Suprapubic skin (tissue), 4 donors: ENCODE results near the gene CDHR3. TPM values are rescaled to one million over a fixed set of nuclear protein-coding genes. Genes with fewer than 3 reads are reported as not detected.
A peak's percentile ranks its signal among the peaks of the same experiment; 100 is the strongest.

Experiments
- DNase-seq, 2 donors: peaks; one replicate each; pipeline ENCODE4 v3.0.0-alpha.2; 2019; ENCODE audit warnings: low spot score in 2 of 2
- H3K27ac ChIP-seq: fragments of 200-600 bp; sonication (generic); one replicate; pipeline ENCODE4 v1.5.1; 2019
- H3K27me3 ChIP-seq: fragments of 200-600 bp; sonication (generic); one replicate; pipeline ENCODE4 v1.5.1; 2019
- H3K36me3 ChIP-seq: fragments of 200-600 bp; sonication (generic); one replicate; pipeline ENCODE4 v1.5.1; 2019
- H3K4me1 ChIP-seq: fragments of 200-600 bp; sonication (generic); one replicate; pipeline ENCODE4 v1.5.1; 2019
- H3K4me3 ChIP-seq: fragments of 200-600 bp; sonication (generic); one replicate; pipeline ENCODE4 v1.5.1; 2019; ENCODE audit warnings: mild to moderate bottlenecking
- H3K9me3 ChIP-seq: fragments of 200-600 bp; sonication (generic); one replicate; pipeline ENCODE4 v1.5.1; 2019
- EP300 ChIP-seq: sonication (generic); formaldehyde crosslinking; IDR thresholded peaks from one replicate; pipeline ENCODE4 v1.6.1; 2017; ENCODE audit warnings: antibody characterized with exemption
- POLR2A ChIP-seq, 2 donors: fragments of 450-650 bp; IDR thresholded peaks; one replicate each; pipeline ENCODE4 v1.6.1; 2017; ENCODE audit warnings: antibody characterized with exemption in 2 of 2, mild to moderate bottlenecking in 2 of 2, moderate library complexity in 2 of 2
- POLR2AphosphoS5 ChIP-seq, 3 donors: sonication (generic); formaldehyde crosslinking; IDR thresholded peaks; one replicate each; pipeline ENCODE4 v1.6.1; 2017; ENCODE audit warnings: antibody characterized with exemption in 3 of 3
- WGBS: methylation state at CpG from one replicate; pipeline ENCODE4 v1.1.5; 2018; 5-methylcytosine and 5-hydroxymethylcytosine counted together
- total RNA-seq, 4 donors: library from RNA; depleted of rRNA; stranded (reverse); fragments of >200 nt; gene quantifications; one replicate each; pipeline ENCODE4 v1.1.0, GENCODE V29; 2016
- TF ChIP-seq, protein P1 (sequence below), 2 donors: fragments of 200-600 bp in 1 of 2; fragments of 450-650 bp in 1 of 2; sonication (generic) in 1 of 2; IDR thresholded peaks; one replicate each; pipeline ENCODE4 v1.5.1; 2016 to 2019; ENCODE audit warnings: antibody characterized with exemption in 2 of 2, mild to moderate bottlenecking in 1 of 2, moderate library complexity in 1 of 2

Gene CDHR3
- total RNA-seq, 4 donors from 2014 or later: 1.3 to 6.5 (median 2.7) TPM

DNA sequence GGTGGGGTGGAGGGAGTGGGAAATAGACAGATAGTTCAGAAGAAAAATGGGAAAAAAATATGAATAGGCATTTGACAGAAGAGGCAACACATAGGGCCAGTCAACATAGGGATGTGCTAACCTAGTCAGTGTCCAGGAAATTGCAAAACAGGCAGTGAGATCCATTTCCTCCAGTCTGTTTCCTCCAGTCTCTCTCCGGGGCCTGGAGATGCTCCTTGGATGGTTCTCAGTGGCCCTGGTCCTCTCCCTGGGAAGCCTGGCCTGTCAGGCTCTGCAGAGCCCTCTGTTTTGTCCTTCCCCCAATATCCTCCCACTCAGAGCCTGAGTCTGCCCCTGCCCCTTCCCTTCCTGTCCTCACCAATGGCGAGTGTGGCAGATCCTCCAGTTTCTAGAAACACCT, 96.5 kb downstream of the CDHR3 start:
- Histone ChIP-seq H3K27ac (peak overlapping the region; percentile 59), H3K4me3 (no peak overlapping the region), H3K9me3 (no peaks in the 10 kb centered on the region), H3K36me3 (no peaks in the 10 kb centered on the region), H3K27me3 (no peaks in the 10 kb centered on the region), H3K4me1 (peaks cover 71% of the 10 kb centered on the region)
- 86% methylated on average over 2 of the region's 2 CpGs for WGBS
- TF ChIP-seq POLR2AphosphoS5 (IDR thresholded peaks at IDR 0.05) (no peak), EP300 (no peak), POLR2A (IDR thresholded peaks at IDR 0.05) (no peak)
- TF ChIP-seq, protein P1, sequence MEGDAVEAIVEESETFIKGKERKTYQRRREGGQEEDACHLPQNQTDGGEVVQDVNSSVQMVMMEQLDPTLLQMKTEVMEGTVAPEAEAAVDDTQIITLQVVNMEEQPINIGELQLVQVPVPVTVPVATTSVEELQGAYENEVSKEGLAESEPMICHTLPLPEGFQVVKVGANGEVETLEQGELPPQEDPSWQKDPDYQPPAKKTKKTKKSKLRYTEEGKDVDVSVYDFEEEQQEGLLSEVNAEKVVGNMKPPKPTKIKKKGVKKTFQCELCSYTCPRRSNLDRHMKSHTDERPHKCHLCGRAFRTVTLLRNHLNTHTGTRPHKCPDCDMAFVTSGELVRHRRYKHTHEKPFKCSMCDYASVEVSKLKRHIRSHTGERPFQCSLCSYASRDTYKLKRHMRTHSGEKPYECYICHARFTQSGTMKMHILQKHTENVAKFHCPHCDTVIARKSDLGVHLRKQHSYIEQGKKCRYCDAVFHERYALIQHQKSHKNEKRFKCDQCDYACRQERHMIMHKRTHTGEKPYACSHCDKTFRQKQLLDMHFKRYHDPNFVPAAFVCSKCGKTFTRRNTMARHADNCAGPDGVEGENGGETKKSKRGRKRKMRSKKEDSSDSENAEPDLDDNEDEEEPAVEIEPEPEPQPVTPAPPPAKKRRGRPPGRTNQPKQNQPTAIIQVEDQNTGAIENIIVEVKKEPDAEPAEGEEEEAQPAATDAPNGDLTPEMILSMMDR (IDR thresholded peaks at IDR 0.05): no peak
- no peak for DNase-seq

DNA sequence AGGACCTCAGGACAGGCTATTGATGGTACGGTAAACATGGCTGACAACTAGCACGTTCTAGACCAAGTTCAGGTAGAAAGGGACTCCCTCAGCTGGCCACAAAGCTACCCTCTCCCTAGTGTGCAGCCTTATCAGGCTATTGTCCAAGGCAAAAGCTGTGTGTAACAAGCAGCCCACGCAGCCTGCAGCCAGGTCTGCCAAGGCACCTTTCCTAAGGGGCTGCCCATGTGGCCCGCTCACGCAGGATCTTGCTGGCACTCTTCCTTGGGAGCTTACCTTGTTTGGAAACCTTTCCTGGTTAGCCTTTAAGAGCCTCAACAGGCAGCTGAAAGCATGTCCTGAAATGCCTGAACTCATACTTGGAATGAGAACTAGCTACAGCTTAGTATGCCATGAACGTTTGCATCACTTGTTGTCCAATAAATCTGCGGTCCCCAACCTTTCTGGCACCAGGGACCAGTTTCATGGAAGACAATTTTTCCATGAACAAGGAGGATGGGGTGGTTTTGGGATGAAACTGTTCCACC, 97.4 kb downstream of the CDHR3 start:
- peaks cover 80% of the 10 kb centered on the region for H3K4me1 ChIP-seq
- no peak for DNase-seq
- H3K9me3 ChIP-seq: no peaks in the 10 kb centered on the region
- TF ChIP-seq POLR2A (IDR thresholded peaks at IDR 0.05) (no peak), EP300 (no peak), POLR2AphosphoS5 (IDR thresholded peaks at IDR 0.05) (no peak)
- TF ChIP-seq, protein P1 (IDR thresholded peaks at IDR 0.05): no peak
- H3K27me3 ChIP-seq: no peaks in the 10 kb centered on the region
- no peak overlapping the region for H3K4me3 ChIP-seq
- peak overlapping the region; percentile 59 for H3K27ac ChIP-seq
- no peaks in the 10 kb centered on the region for H3K36me3 ChIP-seq
- 64% methylated on average over 6 of the region's 7 CpGs for WGBS

DNA sequence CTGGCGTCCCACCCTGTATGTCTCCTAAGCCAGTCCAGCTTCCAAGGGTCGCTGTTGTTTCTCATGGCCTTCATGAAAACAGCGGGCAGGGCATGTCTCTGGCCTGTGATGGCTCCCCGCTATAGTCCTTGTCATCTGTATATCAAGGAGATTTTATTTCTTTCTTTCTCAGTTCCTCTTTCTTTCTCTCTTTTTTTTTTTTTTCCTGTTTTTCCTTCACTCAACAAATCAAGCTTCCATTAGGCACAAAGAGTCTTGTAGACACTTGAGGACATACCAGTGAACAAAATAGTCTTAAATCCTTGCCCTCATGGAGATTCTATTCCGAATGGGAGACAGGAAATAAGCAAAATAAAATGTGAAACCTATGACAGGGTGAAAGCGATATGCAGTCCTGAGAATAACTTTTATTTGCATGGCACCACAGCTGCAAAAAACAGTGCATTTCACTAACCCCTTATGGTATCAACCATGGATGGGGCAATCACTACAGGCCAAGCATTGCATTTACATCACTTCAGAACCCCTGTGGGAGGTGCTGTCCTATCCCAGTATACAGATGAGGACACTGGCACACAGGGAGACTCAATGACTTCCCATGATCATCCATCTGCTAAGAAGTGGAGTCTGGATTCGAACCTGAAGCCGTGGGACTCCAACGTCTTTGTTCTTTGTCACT, 98.4 kb downstream of the CDHR3 start:
- no peak for DNase-seq
- Histone ChIP-seq H3K4me1 (peaks cover 88% of the 10 kb centered on the region), H3K27ac (peak overlapping the region; percentile 59), H3K4me3 (no peak overlapping the region), H3K27me3 (no peaks in the 10 kb centered on the region), H3K36me3 (no peaks in the 10 kb centered on the region), H3K9me3 (no peaks in the 10 kb centered on the region)
- TF ChIP-seq EP300 (no peak), POLR2A (IDR thresholded peaks at IDR 0.05) (no peak), POLR2AphosphoS5 (IDR thresholded peaks at IDR 0.05) (no peak)
- TF ChIP-seq, protein P1 (IDR thresholded peaks at IDR 0.05): no peak
- 96% methylated on average over 9 of the region's 9 CpGs for WGBS

DNA sequence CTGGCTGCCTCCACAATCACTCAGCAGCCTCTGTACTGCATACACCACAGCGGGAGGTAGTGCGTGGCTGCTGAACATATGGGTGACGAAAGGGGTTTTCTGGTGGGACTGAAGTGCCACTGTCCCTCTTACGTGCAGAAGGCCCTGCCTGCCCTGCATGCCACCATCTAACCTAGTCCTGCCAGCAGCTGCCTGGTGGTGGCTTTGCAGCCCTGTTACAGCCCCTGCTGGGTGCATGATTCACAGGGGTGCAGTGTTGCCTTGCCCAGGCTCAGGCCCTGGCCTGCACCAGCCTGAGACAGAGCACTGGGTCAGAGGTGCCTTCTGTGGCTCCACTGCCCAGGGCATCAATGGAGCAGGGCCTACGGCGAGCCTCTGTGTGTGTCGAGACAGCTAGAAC, 98.9 kb downstream of the CDHR3 start:
- H3K27ac ChIP-seq: no peak overlapping the region
- TF ChIP-seq EP300: no peak
- no peak for TF ChIP-seq POLR2A (IDR thresholded peaks at IDR 0.05)
- TF ChIP-seq POLR2AphosphoS5 (IDR thresholded peaks at IDR 0.05): no peak
- TF ChIP-seq, protein P1 (IDR thresholded peaks at IDR 0.05): no peak
- 98% methylated on average over 7 of the region's 7 CpGs for WGBS
- no peak for DNase-seq
- peaks cover 84% of the 10 kb centered on the region for H3K4me1 ChIP-seq
- H3K4me3 ChIP-seq: no peak overlapping the region
- H3K27me3 ChIP-seq: no peaks in the 10 kb centered on the region
- H3K36me3 ChIP-seq: no peaks in the 10 kb centered on the region
- no peaks in the 10 kb centered on the region for H3K9me3 ChIP-seq

DNA sequence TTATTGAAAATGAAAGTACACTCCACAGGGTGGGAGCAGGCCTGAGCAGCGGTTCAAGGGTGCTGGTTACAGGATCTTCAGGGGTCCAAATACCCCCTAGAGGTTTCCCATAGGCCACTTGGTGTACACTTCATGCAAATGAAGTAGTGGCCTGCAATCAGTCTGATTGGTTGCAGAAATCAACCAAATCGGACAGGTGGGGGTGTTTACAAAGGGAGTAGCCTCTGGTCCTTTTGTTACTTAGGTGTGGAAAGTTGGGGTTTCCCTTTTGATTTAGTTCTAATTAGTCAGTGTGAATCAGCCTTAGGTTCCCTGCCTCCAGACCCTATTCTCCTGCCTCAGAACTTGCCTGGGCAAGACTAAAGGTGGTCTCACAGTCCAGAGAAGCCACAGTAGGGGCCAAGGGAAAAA, 99.5 kb downstream of the CDHR3 start:
- no peak for DNase-seq
- TF ChIP-seq EP300 (no peak), POLR2A (IDR thresholded peaks at IDR 0.05) (no peak), POLR2AphosphoS5 (IDR thresholded peaks at IDR 0.05) (no peak)
- TF ChIP-seq, protein P1 (IDR thresholded peaks at IDR 0.05): no peak

More for the DNA sequence above, 99.5 kb downstream of the CDHR3 start:
- 90% methylated on average over 1 of the region's 2 CpGs for whole genome bisulfite sequencing
- Histone ChIP-seq H3K27ac (no peak overlapping the region), H3K27me3 (no peaks in the 10 kb centered on the region), H3K4me3 (no peak overlapping the region), H3K36me3 (no peaks in the 10 kb centered on the region), H3K9me3 (no peaks in the 10 kb centered on the region), H3K4me1 (peaks cover 81% of the 10 kb centered on the region)
